Duodenal mucosa (tissue), 2 donors: ENCODE results near the gene KLF11.
"Not testable (repeated sequence)": the region's sequence is repeated elsewhere in the genome, so short reads cannot be mapped to it uniquely, and the experiment has no call there.

Experiments
- H3K27ac ChIP-seq: one replicate; pipeline ENCODE4 v1.7.0; 2013; ENCODE audit warnings: low read depth, low read length
- H3K27me3 ChIP-seq, 2 donors: one replicate each; pipeline ENCODE4 v1.7.0; 2013; ENCODE audit warnings: low read length in 2 of 2, control low read depth in 1 of 2; ENCODE audit not compliant: insufficient read depth in 2 of 2, control insufficient read depth in 1 of 2
- H3K36me3 ChIP-seq, 2 donors: one replicate each; pipeline ENCODE4 v1.7.0; 2013; ENCODE audit warnings: low read length in 2 of 2, control low read depth in 1 of 2; ENCODE audit not compliant: insufficient read depth in 2 of 2, control insufficient read depth in 1 of 2
- H3K4me1 ChIP-seq, 2 donors: one replicate each; pipeline ENCODE4 v1.7.0; 2013; ENCODE audit warnings: low read length in 2 of 2, control low read depth in 1 of 2; ENCODE audit not compliant: insufficient read depth in 2 of 2, control insufficient read depth in 1 of 2
- H3K4me3 ChIP-seq, 2 donors: one replicate each; pipeline ENCODE4 v1.7.0; 2013; ENCODE audit warnings: low read length in 2 of 2, low read depth in 1 of 2
- H3K9ac ChIP-seq, 2 donors: one replicate each; pipeline ENCODE4 v1.7.0; 2013; ENCODE audit warnings: low read length in 2 of 2, low read depth in 1 of 2
- H3K9me3 ChIP-seq, 2 donors: one replicate each; pipeline ENCODE4 v1.7.0; 2013; ENCODE audit warnings: low read length in 2 of 2, control low read depth in 1 of 2; ENCODE audit not compliant: control insufficient read depth in 1 of 2

KLF11 gene

DNA sequence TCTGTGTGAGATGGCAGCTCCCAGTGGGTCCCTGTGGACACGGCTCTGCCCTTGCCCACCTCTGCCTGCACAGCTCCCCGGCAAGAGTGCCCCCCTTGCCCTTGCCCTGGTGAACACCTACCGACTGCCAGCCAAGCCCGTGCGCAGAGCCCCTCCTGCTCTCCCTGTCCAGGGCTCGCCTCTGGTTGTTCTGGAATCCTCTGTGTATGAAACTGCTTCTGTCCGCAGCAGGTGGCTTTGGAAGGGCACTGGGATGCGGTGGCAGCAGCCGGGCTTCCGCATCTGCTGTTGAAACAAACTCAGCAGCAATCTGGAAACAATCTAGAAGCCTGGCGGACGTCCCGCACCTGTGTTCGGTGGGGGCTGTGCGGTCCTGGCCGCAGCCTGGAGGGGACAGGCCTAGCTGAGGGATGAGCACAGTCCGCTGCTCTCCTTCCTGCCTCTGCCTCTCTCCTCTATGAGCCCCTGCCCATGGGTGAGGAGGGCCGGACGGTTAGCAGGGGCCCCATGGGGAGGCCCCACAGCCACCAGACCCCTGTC lies 34.0 kb upstream of the KLF11 start:
- no peaks in the 10 kb centered on the region for H3K36me3 ChIP-seq
- H3K4me1 ChIP-seq: peaks cover 14 to 19% of the 10 kb centered on the region in 2 donors
- H3K27me3 ChIP-seq: no peaks in the 10 kb centered on the region
- no peaks in the 10 kb centered on the region for H3K9me3 ChIP-seq
- no peak overlapping the region for H3K27ac ChIP-seq
- no peak overlapping the region for H3K4me3 ChIP-seq
- no peak overlapping the region for H3K9ac ChIP-seq

GRCh38 chr2:10009811-10010781 lies 33.3 kb upstream of the KLF11 start:
- Histone ChIP-seq H3K36me3 (no peaks in the 10 kb centered on the region), H3K4me1 (peaks cover 14 to 19% of the 10 kb centered on the region in 2 donors), H3K9me3 (no peaks in the 10 kb centered on the region), H3K9ac (no peak overlapping the region), H3K27me3 (no peaks in the 10 kb centered on the region), H3K27ac (no peak overlapping the region), H3K4me3 (no peak overlapping the region)

DNA sequence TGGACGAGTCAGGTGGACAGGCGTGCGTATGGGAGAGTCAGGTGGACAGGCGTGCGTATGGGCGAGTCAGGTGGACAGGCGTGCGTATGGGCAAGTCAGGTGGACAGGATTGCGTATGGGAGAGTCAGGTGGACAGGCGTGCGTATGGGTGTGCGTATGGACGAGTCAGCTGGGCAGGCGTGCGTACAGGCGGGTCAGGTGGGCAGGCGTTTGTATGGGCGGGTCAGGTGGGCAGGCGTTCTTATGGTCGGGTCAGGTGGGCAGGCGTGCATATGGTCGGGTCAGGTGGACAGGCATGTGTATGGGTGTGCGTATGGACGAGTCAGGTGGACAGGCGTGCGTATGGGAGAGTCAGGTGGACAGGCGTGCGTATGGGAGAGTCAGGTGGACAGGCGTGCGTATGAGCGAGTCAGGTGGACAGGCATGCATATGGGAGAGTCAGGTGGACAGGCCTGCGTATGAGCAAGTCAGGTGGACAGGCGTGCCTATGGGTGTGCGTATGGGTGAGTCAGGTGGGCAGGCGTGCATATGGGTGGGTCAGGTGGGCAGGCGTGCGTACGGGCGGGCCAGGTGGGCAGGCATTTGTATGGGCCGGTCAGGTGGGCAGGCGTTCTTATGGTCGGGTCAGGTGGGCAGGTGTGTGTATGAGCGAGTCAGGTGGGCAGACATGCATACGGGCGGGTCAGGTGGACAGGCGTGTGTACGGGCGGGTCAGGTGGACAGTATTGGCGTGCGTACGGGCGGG lies 32.3 kb upstream of the KLF11 start:
- not testable (repeated sequence) for H3K36me3 ChIP-seq, H3K9ac ChIP-seq, H3K27ac ChIP-seq, H3K4me3 ChIP-seq, H3K9me3 ChIP-seq, H3K27me3 ChIP-seq
- H3K4me1 ChIP-seq: peaks cover 14 to 19% of the 10 kb centered on the region in 2 donors

DNA sequence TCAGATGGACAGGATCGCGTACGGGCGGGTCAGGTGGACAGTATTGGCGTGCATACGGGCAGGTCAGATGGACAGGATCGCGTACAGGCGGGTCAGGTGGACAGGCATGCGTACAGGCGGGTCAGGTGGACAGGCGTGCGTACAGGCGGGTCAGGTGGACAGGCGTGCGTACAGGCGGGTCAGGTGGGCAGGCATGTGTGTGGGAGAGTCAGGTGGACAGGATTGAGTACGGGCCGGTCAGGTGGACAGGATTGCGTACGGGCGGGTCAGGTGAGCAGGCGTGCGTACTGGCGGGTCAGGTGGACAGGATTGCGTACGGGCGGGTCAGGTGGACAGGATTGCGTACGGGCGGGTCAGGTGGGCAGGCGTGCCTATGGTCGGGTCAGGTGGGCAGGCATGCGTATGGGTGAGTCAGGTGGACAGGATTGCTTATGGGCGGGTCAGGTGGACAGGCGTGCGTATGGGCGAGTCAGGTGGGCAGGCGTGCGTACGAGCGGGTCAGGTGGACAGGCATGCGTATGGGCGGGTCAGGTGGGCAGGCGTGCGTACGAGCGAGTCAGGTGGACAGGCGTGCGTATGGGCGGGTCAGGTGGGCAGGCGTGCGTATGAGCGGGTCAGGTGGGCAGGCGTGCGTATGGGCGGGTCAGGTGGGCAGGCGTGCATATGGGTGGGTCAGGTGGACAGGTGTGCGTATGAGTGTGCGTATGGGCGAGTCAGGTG lies 31.6 kb upstream of the KLF11 start:
- H3K9me3 ChIP-seq, H3K27ac ChIP-seq, H3K4me3 ChIP-seq, H3K9ac ChIP-seq, H3K36me3 ChIP-seq, H3K27me3 ChIP-seq: not testable (repeated sequence)
- H3K4me1 ChIP-seq: peaks cover 14 to 19% of the 10 kb centered on the region in 2 donors

DNA sequence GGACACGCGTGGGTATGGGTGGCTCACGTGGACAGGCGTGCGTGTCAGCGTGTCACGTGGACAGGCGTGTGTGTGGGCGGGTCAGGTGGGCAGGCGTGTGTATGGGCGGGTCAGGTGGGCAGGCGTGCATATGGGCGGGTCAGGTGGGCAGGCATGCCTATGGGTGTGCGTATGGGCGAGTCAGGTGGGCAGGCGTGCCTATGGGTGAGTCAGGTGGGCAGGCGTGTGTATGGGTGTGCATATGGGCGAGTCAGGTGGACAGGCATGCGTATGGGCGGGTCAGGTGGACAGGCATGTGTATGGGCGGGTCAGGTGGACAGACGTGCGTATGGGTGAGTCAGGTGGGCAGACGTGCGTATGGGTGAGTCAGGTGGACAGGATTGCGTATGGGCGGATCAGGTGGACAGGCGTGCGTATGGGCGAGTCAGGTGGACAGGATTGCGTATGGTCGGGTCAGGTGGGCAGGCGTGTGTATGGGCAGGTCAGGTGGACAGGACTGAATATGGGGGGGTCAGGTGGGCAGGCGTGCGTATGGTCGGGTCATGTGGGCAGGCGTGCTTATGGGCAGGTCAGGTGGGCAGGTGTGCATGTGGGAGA lies 30.9 kb upstream of the KLF11 start:
- H3K4me3 ChIP-seq, H3K27me3 ChIP-seq, H3K36me3 ChIP-seq, H3K27ac ChIP-seq, H3K9ac ChIP-seq, H3K9me3 ChIP-seq: not testable (repeated sequence)
- peaks cover 14 to 19% of the 10 kb centered on the region in 2 donors for H3K4me1 ChIP-seq

DNA sequence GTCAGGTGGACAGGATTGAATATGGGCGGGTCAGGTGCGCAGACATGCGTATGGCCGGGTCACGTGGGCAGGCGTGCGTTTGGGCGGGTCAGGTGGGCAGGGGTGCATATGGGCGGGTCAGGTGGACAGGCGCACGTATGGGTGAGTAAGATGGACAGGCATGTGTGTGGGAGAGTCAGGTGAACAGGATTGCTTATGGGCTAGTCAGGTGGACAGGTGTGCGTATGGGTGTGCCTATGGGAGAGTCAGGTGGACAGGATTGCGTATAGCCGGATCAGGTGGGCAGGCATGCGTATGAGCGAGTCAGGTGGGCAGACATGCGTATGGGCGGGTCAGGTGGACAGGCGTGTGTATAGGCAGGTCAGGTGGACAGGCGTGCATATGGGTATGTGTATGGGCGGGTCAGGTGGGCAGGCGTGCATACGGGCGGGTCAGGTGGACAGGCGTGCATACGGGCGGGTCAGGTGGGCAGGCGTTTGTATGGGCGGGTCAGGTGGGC lies 30.3 kb upstream of the KLF11 start:
- Histone ChIP-seq H3K36me3 (no peaks in the 10 kb centered on the region), H3K4me1 (peaks cover 10 to 18% of the 10 kb centered on the region in 2 donors), H3K27me3 (no peaks in the 10 kb centered on the region), H3K9ac (no peak overlapping the region), H3K27ac (no peak overlapping the region), H3K4me3 (no peak overlapping the region), H3K9me3 (no peaks in the 10 kb centered on the region)

DNA sequence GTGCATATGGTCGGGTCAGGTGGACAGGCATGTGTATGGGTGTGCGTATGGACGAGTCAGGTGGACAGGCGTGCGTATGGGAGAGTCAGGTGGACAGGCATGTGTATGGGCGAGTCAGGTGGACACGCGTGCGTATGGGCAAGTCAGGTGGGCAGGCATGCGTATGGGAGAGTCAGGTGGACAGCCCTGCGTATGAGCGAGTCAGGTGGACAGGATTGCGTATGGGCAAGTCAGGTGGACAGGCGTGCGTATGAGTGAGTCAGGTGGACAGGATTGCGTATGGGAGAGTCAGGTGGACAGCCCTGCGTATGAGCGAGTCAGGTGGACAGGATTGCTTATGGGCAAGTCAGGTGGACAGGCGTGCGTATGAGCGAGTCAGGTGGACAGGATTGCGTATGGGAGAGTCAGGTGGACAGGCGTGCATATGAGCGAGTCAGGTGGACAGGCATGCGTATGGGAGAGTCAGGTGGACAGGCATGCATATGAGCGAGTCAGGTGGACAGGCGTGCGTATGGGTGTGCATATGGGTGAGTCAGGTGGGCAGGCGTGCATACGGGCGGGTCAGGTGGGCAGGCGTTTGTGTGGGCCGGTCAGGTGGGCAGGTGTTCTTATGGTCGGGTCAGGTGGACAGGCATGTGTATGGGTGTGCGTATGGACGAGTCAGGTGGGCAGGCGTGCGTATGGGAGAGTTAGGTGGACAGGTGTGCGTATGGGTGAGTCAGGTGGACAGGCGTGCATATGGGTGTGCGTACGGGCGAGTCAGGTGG lies 29.5 kb upstream of the KLF11 start:
- not testable (repeated sequence) for H3K9me3 ChIP-seq, H3K9ac ChIP-seq, H3K27me3 ChIP-seq, H3K36me3 ChIP-seq, H3K27ac ChIP-seq, H3K4me3 ChIP-seq
- H3K4me1 ChIP-seq: peaks cover 4 to 16% of the 10 kb centered on the region in 2 donors

GRCh38 chr2:10014418-10015190 lies 28.7 kb upstream of the KLF11 start:
- no peaks in the 10 kb centered on the region for H3K9me3 ChIP-seq
- no peak overlapping the region for H3K27ac ChIP-seq
- peaks cover 0 to 10% of the 10 kb centered on the region in 2 donors for H3K4me1 ChIP-seq
- no peak overlapping the region for H3K9ac ChIP-seq
- H3K36me3 ChIP-seq: no peaks in the 10 kb centered on the region
- H3K27me3 ChIP-seq: no peaks in the 10 kb centered on the region
- no peak overlapping the region for H3K4me3 ChIP-seq
